ENCODE data around the gene COX6B2.

Gene COX6B2

GRCh38 chr19:55325172-55325571 lies 29.3 kb downstream of the COX6B2 start, which contains the start of gene TMEM150B:
TMEM150B (minus strand) TSS chr19:55325341; CDS start chr19:55321036, 4,305 bp downstream.
- Mint-ChIP-seq H3K27ac (no peak within 1 kb of the TSS), H3K36me3 (no peaks in the 10 kb centered on the region), H3K9me3 (no peaks in the 10 kb centered on the region), H3K4me1 (peaks cover 0 to 4% of the 10 kb centered on the region in 2 donors), H3K4me3 (no peak within 1 kb of the TSS), H3K27me3 (peaks cover 46 to 50% of the 10 kb centered on the region in 2 donors)
- DNase-seq (no peak), ATAC-seq (replicated peaks) (no peak)

GRCh38 chr19:55324662-55325061 lies 29.9 kb downstream of the COX6B2 start:
- ATAC-seq (replicated peaks) (peak in 1 of 2 donors; percentile 27), DNase-seq (no peak)
- peaks cover 0 to 4% of the 10 kb centered on the region in 2 donors for H3K4me1 Mint-ChIP-seq
- no peak overlapping the region for H3K27ac Mint-ChIP-seq
- peaks cover 47 to 55% of the 10 kb centered on the region in 2 donors for H3K27me3 Mint-ChIP-seq
- H3K9me3 Mint-ChIP-seq: no peaks in the 10 kb centered on the region
- H3K4me3 Mint-ChIP-seq: no peak overlapping the region
- H3K36me3 Mint-ChIP-seq: no peaks in the 10 kb centered on the region

- no peak overlapping the region for H3K4me3 Mint-ChIP-seq
Measured at GRCh38 chr19:55322204-55322885, 32.2 kb downstream of the COX6B2 start.

GRCh38 chr19:55321466-55322137 lies 32.9 kb downstream of the COX6B2 start:
- Mint-ChIP-seq H3K27ac (no peak overlapping the region), H3K4me1 (peaks cover 0 to 4% of the 10 kb centered on the region in 2 donors), H3K36me3 (no peaks in the 10 kb centered on the region)

More at GRCh38 chr19:55322204-55322885, 32.2 kb downstream of the COX6B2 start:
- no peak for DNase-seq
- no peaks in the 10 kb centered on the region for H3K9me3 Mint-ChIP-seq
- peaks cover 45 to 49% of the 10 kb centered on the region in 2 donors for H3K27me3 Mint-ChIP-seq
- ATAC-seq (replicated peaks): no peak
- H3K4me1 Mint-ChIP-seq: peaks cover 0 to 4% of the 10 kb centered on the region in 2 donors
- H3K27ac Mint-ChIP-seq: no peak overlapping the region
- H3K36me3 Mint-ChIP-seq: no peaks in the 10 kb centered on the region

GRCh38 chr19:55320844-55321419 lies 33.6 kb downstream of the COX6B2 start:
- Mint-ChIP-seq H3K9me3 (no peaks in the 10 kb centered on the region), H3K36me3 (no peaks in the 10 kb centered on the region), H3K27ac (no peak overlapping the region), H3K27me3 (peaks cover 37 to 40% of the 10 kb centered on the region in 2 donors), H3K4me3 (no peak overlapping the region), H3K4me1 (peaks cover 0 to 4% of the 10 kb centered on the region in 2 donors)
- DNase-seq: no peak
- no peak for ATAC-seq (replicated peaks)

More at GRCh38 chr19:55321466-55322137, 32.9 kb downstream of the COX6B2 start:
- Mint-ChIP-seq H3K9me3 (no peaks in the 10 kb centered on the region), H3K4me3 (no peak overlapping the region), H3K27me3 (peaks cover 44 to 47% of the 10 kb centered on the region in 2 donors)
- ATAC-seq (replicated peaks): no peak
- DNase-seq: no peak

- Mint-ChIP-seq H3K9me3 (no peaks in the 10 kb centered on the region), H3K27ac (no peak overlapping the region), H3K4me1 (peaks cover 0 to 2% of the 10 kb centered on the region in 2 donors), H3K4me3 (no peak overlapping the region), H3K36me3 (no peaks in the 10 kb centered on the region), H3K27me3 (peaks cover 33% of the 10 kb centered on the region in 2 donors)
- DNase-seq (no peak), ATAC-seq (replicated peaks) (no peak)
Measured at GRCh38 chr19:55319785-55320184, 34.7 kb downstream of the COX6B2 start.

GRCh38 chr19:55316646-55317045 lies 37.9 kb downstream of the COX6B2 start:
- ATAC-seq (replicated peaks): no peak

GRCh38 chr19:55315956-55316525 lies 38.5 kb downstream of the COX6B2 start:
- Mint-ChIP-seq H3K27ac (no peak overlapping the region), H3K4me3 (no peak overlapping the region), H3K9me3 (no peaks in the 10 kb centered on the region), H3K36me3 (no peaks in the 10 kb centered on the region), H3K4me1 (no peaks in the 10 kb centered on the region), H3K27me3 (peaks cover 8 to 11% of the 10 kb centered on the region in 2 donors)
- ATAC-seq (replicated peaks): no peak
- DNase-seq: no peak

More at GRCh38 chr19:55316646-55317045, 37.9 kb downstream of the COX6B2 start:
- no peaks in the 10 kb centered on the region for H3K36me3 Mint-ChIP-seq
- H3K27ac Mint-ChIP-seq: no peak overlapping the region
- H3K9me3 Mint-ChIP-seq: no peaks in the 10 kb centered on the region
- DNase-seq: no peak
- H3K4me3 Mint-ChIP-seq: no peak overlapping the region
- H3K27me3 Mint-ChIP-seq: peaks cover 14 to 17% of the 10 kb centered on the region in 2 donors
- no peaks in the 10 kb centered on the region for H3K4me1 Mint-ChIP-seq

- DNase-seq: no peak
- no peak for ATAC-seq (replicated peaks)
- Mint-ChIP-seq H3K9me3 (no peaks in the 10 kb centered on the region), H3K4me3 (no peak overlapping the region), H3K36me3 (peaks cover 3% of the 10 kb centered on the region in 2 donors), H3K27ac (no peak overlapping the region), H3K4me1 (no peaks in the 10 kb centered on the region), H3K27me3 (no peaks in the 10 kb centered on the region)
Measured at GRCh38 chr19:55314396-55314795, 40.1 kb downstream of the COX6B2 start.

- DNase-seq: no peak
- Mint-ChIP-seq H3K4me1 (no peaks in the 10 kb centered on the region), H3K27ac (no peak overlapping the region), H3K27me3 (no peaks in the 10 kb centered on the region), H3K4me3 (no peak overlapping the region), H3K36me3 (peaks cover 3% of the 10 kb centered on the region in 2 donors), H3K9me3 (no peaks in the 10 kb centered on the region)
- ATAC-seq (replicated peaks): no peak
Measured at GRCh38 chr19:55312621-55313512, 41.7 kb downstream of the COX6B2 start.

- Mint-ChIP-seq H3K9me3 (no peaks in the 10 kb centered on the region), H3K4me1 (no peaks in the 10 kb centered on the region), H3K4me3 (no peak overlapping the region), H3K36me3 (peaks cover 3% of the 10 kb centered on the region in 2 donors), H3K27ac (no peak overlapping the region), H3K27me3 (no peaks in the 10 kb centered on the region)
- ATAC-seq (replicated peaks) (no peak), DNase-seq (no peak)
Measured at GRCh38 chr19:55311797-55312196, 42.7 kb downstream of the COX6B2 start.

GRCh38 chr19:55311397-55311796 lies 43.1 kb downstream of the COX6B2 start:
- ATAC-seq (replicated peaks) (no peak), DNase-seq (no peak)
- no peaks in the 10 kb centered on the region for H3K9me3 Mint-ChIP-seq
- no peaks in the 10 kb centered on the region for H3K4me1 Mint-ChIP-seq
- H3K36me3 Mint-ChIP-seq: peaks cover 3% of the 10 kb centered on the region in 2 donors
- H3K4me3 Mint-ChIP-seq: no peak overlapping the region
- H3K27me3 Mint-ChIP-seq: no peaks in the 10 kb centered on the region
- H3K27ac Mint-ChIP-seq: no peak overlapping the region

GRCh38 chr19:55310498-55310897 lies 44.0 kb downstream of the COX6B2 start:
- DNase-seq (no peak), ATAC-seq (replicated peaks) (no peak)
- Mint-ChIP-seq H3K27me3 (no peaks in the 10 kb centered on the region), H3K36me3 (peaks cover 3% of the 10 kb centered on the region in 2 donors), H3K27ac (no peak overlapping the region), H3K9me3 (no peaks in the 10 kb centered on the region), H3K4me3 (no peak overlapping the region), H3K4me1 (no peaks in the 10 kb centered on the region)
